Measurements from ENCODE around the gene ZNF117. TPM values are rescaled to one million over a fixed set of nuclear protein-coding genes. Genes with fewer than 3 reads are reported as not detected.
"Not testable (repeated sequence)": the region's sequence is repeated elsewhere in the genome, so short reads cannot be mapped to it uniquely, and the experiment has no call there.

Gene ZNF117
- total and polyA plus RNA-seq, 3 donors from 2014 or later, result 5.8 to 45.7 (median 43.5) TPM

- Histone ChIP-seq H3K4me3 (peak overlapping the region; percentile 45 to 60), H3K4me1 (peaks cover 12% of the 10 kb centered on the region), H3K27me3 (no peaks in the 10 kb centered on the region), H3K36me3 (ENCODE audit: low read depth, missing control alignments) (no peaks in the 10 kb centered on the region), H3K9me3 (no peaks in the 10 kb centered on the region), H3K27ac (no peak overlapping the region)
- intact Hi-C loops (cut with DNase I; ENCODE audit: low total_unique reads), result no loop called here
- 0 to 2% methylated on average over 1 to 38 of the region's 59 CpGs for WGBS, 2 donors
- no peak for DNase-seq
- TF ChIP-seq CTCF (IDR thresholded peaks at IDR 0.05) (no peak), POLR2A (IDR thresholded peaks at IDR 0.05) (no peak)
These were observed 43.4 kb downstream of the ZNF117 start for GRCh38 chr7:64947252-64948000.

- intact Hi-C loops (cut with DNase I; ENCODE audit: low total_unique reads), result no loop called here
- no peaks in the 10 kb centered on the region for H3K36me3 ChIP-seq (ENCODE audit: low read depth, missing control alignments)
- H3K4me1 ChIP-seq, result peaks cover 12% of the 10 kb centered on the region
- 23 to 42% methylated on average over 5 of the region's 5 CpGs for WGBS, 2 donors
- H3K4me3 ChIP-seq, result peak overlapping the region; percentile 45 to 60
- peak; percentile 40 for DNase-seq
- H3K27me3 ChIP-seq, result no peaks in the 10 kb centered on the region
- no peaks in the 10 kb centered on the region for H3K9me3 ChIP-seq
- H3K27ac ChIP-seq, result no peak overlapping the region
- TF ChIP-seq CTCF (IDR thresholded peaks at IDR 0.05) (no peak), POLR2A (IDR thresholded peaks at IDR 0.05) (no peak)
These were observed 44.1 kb downstream of the ZNF117 start for GRCh38 chr7:64946772-64947171.

GRCh38 chr7:64945503-64946175 is 45.2 kb downstream of the ZNF117 start:
- H3K27me3 ChIP-seq, result no peaks in the 10 kb centered on the region

GRCh38 chr7:64944667-64945502 is 46.0 kb downstream of the ZNF117 start:
- H3K9me3 ChIP-seq; H3K27me3 ChIP-seq; H3K36me3 ChIP-seq (ENCODE audit: low read depth, missing control alignments); DNase-seq; intact Hi-C loops (cut with DNase I; ENCODE audit: low total_unique reads); H3K4me3 ChIP-seq; H3K27ac ChIP-seq: not testable (repeated sequence)
- WGBS, 2 donors, result 84 to 91% methylated on average over 5 of the region's 5 CpGs
- peaks cover 12% of the 10 kb centered on the region for H3K4me1 ChIP-seq

More at GRCh38 chr7:64945503-64946175, 45.2 kb downstream of the ZNF117 start:
- H3K4me1 ChIP-seq, result peaks cover 12% of the 10 kb centered on the region
- H3K36me3 ChIP-seq (ENCODE audit: low read depth, missing control alignments), result no peaks in the 10 kb centered on the region
- no peak overlapping the region for H3K4me3 ChIP-seq
- TF ChIP-seq CTCF (IDR thresholded peaks at IDR 0.05) (no peak), POLR2A (IDR thresholded peaks at IDR 0.05) (no peak)
- intact Hi-C loops (cut with DNase I; ENCODE audit: low total_unique reads), result no loop called here
- WGBS, 2 donors, result 61 to 72% methylated on average over 2 of the region's 2 CpGs
- no peak for DNase-seq
- no peaks in the 10 kb centered on the region for H3K9me3 ChIP-seq
- H3K27ac ChIP-seq, result no peak overlapping the region

GRCh38 chr7:64940021-64940420 is 50.8 kb downstream of the ZNF117 start:
- H3K4me3 ChIP-seq; DNase-seq; H3K27ac ChIP-seq; H3K9me3 ChIP-seq; H3K4me1 ChIP-seq; H3K36me3 ChIP-seq (ENCODE audit: low read depth, missing control alignments); intact Hi-C loops (cut with DNase I; ENCODE audit: low total_unique reads); H3K27me3 ChIP-seq: not testable (repeated sequence)
- 90 to 91% methylated on average over 6 of the region's 6 CpGs for WGBS, 2 donors

All from testis (tissue), 3 donors.